Fibroblast of skin of back (primary cell): ENCODE results near the gene PSAP. TPM values are rescaled to one million over a fixed set of nuclear protein-coding genes. Genes with fewer than 3 reads are reported as not detected.
"Not testable (repeated sequence)": the region's sequence is repeated elsewhere in the genome, so short reads cannot be mapped to it uniquely, and the experiment has no call there.

Experiments used
- DNase-seq: peaks from one replicate; pipeline ENCODE4 v3.0.0-alpha.2; 2013
- polyA plus RNA-seq, 2 experiments: library from polyadenylated mRNA; unstranded; fragments of 120-200 nt; gene quantifications; one replicate each; pipeline ENCODE4 v1.2.1, GENCODE V29; 2013; ENCODE audit not compliant: insufficient read length in 2 of 2

Gene PSAP
- 831 TPM for polyA plus RNA-seq (2013, experiment 1 of 2; ENCODE audit: insufficient read length)
- 1,062 TPM for polyA plus RNA-seq (2013, experiment 2 of 2; ENCODE audit: insufficient read length)

- peak; percentile 98 for DNase-seq
Measured at GRCh38 chr10:71850743-71851464, at the start of gene PSAP. Gene PSAP (minus strand): TSS chr10:71851251. CDS start chr10:71851221, 30 bp downstream.

DNA sequence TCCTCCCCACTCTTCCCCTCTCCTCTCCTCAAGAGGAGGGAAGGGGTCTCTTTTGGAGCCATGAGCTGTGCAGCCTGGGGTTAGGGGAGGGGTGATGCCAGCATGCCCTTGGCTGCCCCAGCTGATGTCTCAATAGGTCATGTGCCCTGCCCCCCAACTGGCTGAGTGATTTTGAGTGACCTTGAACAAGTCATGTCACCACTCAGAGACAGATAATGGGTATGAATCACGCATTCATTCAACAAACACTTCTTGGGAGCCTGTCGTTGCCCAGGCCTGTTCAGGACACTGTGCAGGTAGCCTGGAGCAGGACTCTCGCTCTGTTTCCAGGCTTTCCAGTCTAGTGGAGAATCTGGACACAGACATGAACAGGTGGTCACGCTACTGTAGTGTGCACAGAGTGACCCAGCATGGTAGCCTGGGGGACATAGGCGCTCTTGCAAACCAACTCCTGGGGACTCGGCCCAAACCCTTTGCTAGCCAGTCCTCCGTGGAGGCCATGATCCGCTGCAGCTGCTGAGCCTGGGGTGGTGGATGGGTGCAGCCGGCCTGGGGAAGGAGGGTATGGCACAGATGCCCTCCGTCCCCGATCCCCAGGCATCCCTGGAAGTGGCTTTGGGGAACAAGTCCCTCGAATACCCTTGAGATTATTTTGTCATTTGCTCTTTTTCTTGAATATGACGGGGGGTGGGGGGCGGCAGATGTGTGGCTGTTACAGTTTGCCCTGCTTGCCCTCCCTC is 49.6 kb upstream of the PSAP start:
- no peak for DNase-seq

DNA sequence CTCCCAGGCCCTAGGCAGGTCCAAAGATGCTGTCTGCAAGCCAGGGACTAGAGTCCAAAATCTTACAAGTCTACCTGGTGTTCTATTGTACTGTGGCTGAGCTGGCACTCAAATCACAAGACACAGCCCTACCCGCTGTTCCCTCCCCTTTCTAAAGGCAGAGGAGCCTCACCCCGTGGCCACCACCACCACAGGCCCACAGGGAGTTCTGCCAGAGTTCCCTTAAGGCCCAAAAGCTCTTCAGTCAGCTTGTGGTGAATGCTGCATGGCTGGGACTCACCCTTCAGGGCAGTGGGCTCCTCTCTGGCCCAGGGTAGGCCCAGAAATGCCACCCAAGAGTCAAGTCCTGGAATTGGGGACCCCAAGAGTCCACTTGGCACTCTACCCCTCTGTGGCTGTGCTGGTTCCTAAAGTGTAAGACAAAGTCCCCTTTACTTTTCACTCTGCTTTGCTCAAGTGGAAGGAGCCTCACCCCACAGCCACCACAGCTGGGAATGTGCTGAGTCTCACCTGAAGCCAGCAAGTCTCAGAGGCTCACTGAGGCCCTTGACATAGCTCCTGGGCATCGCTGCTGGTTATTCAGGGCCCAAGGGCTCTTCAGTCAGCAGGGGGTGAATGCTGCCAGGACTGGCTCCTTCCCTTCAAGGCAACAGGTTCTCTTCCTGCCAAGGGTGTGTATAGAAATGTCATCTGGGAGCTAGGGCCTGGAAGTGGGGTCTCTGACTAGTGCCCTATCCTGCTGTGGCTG is 48.8 kb upstream of the PSAP start:
- DNase-seq = no peak

DNA sequence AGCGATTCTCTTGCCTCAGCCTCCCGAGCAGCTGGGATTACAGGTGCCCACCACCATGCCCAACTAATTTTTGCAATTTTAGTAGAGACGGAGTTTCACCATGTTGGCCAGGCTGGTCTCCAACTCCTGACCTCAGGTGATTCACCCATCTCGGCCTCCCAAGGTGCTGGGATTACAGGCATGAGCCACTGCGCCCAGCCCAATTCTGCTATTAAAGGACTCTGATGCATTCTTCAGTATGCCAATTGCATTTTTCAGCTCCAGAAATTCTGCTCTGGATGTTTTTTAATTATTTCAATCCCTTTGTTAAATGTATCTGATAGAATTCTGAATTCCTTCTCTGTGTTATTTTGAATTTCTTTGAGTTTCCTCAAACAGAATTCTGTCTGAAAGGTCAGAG is 47.3 kb upstream of the PSAP start:
- not testable (repeated sequence) for DNase-seq

- no peak for DNase-seq
Measured at GRCh38 chr10:71893920-71894319, 42.9 kb upstream of the PSAP start.

GRCh38 chr10:71893258-71893815 is 42.3 kb upstream of the PSAP start:
- no peak for DNase-seq

DNA sequence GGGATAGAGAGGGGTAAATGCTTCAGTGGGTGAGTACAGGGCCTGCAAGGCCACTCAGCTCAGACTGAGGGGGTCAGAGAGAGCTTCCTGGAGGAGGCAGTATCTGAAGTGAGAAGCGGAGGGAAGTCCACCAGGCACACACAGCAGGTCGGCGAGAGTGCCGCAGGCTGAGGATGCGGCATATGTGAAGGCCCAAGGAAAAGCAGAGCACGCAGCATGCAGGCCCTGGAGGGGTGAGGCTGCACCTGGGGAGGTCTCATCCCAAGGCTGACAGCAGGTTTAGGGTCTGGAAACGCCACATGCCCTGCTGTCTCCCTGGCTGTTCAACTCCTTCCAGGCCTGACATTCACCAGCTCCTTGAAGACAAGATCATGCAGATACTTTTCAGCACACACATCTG is 40.4 kb upstream of the PSAP start:
- DNase-seq = no peak

DNA sequence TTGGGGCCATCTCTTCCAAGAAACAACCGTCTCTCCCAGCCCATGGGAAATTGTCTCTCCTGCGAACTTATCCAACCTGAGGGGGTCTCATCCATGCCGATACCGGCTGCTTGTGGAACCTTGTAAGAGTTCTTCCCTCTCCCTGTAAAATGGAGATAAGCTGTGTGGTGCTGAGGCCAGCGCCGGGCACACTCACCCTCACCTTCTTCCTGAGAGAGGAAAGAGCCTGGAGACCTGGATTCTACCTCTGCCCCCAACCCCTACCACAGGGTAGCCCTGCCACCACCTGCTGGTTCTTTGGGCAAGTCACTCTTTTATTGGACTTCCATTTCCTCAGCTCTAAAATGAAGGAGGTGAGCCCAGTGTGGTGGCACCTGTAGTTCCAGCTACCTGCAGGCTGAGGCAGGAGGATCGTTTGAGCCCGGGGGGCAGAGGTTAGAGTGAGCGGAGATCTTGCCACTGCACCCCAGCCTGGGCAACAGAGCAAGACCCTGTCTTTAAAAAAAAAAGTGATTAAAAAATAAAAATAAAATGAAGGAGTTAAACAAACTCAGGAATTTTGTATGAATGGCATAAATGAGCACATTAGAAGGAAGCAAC is 38.4 kb upstream of the PSAP start:
- no peak for DNase-seq

- peak; percentile 78 for DNase-seq
Measured at GRCh38 chr10:71888623-71889387, 37.8 kb upstream of the PSAP start.

- DNase-seq = no peak
Measured at GRCh38 chr10:71888248-71888622, 37.2 kb upstream of the PSAP start.

DNA sequence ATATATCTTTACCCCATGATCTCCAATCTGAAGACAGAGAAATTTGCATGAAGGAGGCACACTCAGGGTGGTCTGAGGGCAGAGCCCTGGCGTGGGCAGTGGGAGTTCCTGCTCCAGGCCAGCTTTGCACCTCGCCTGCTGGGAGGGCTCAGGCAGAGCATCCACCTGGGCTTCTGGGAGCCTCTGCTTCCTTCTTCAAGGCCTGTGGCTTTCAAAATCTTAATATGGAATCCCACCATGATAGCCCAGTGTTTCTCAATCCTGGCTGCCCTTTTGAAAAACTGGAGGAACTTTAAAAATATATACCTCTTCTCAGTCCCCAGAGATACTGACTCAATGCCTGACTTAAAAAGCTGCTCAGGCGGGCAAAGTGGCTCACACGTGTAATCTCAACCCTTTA is 36.7 kb upstream of the PSAP start:
- DNase-seq = no peak

GRCh38 chr10:71882813-71883659 is 32.0 kb upstream of the PSAP start:
- no peak for DNase-seq

GRCh38 chr10:71881647-71882355 is 30.8 kb upstream of the PSAP start:
- DNase-seq = no peak

- DNase-seq = not testable (repeated sequence)
Measured at GRCh38 chr10:71881307-71881624, 30.2 kb upstream of the PSAP start.

DNA sequence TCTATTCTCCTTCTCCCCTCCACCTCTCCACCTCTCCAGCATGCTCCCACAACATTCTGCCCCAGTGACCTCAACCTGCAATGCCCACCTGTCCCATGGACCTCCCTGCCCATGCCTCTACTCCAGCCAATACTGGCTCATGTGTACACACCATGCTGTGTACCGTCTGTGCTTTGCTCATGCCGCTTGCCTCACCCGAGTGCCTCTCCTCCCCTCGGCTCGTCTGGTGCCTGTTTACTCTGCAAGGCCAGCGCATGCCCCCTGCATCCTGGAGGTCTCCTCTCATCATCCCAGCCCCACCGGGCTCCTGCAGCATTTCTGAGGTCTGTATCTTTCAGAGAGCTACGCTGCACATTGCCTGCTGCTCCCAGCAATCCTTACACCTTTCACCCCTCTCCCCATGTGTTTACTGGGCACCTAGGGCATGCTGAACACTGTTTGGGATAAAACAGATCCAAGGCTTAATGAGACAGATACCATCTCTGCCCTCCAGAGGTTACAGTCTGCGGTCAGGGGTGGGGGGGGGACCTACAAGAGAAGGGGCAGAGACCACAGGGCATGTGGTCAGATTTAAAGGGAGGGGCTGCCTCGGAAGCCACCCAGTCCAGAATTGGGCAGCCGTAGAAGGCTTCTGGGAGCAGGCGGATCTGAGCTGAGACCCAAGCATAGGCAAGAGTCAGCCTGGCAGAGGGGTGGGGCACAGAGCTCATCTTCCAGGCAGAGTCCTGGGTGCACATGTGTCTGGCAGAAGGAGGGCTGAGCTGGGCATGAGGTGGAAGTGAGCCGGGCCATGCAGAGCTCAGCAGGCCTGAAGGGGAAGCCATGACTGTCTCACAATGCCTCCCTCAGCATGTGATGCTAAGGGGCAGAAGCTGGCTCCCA is 29.6 kb upstream of the PSAP start:
- DNase-seq = no peak

DNA sequence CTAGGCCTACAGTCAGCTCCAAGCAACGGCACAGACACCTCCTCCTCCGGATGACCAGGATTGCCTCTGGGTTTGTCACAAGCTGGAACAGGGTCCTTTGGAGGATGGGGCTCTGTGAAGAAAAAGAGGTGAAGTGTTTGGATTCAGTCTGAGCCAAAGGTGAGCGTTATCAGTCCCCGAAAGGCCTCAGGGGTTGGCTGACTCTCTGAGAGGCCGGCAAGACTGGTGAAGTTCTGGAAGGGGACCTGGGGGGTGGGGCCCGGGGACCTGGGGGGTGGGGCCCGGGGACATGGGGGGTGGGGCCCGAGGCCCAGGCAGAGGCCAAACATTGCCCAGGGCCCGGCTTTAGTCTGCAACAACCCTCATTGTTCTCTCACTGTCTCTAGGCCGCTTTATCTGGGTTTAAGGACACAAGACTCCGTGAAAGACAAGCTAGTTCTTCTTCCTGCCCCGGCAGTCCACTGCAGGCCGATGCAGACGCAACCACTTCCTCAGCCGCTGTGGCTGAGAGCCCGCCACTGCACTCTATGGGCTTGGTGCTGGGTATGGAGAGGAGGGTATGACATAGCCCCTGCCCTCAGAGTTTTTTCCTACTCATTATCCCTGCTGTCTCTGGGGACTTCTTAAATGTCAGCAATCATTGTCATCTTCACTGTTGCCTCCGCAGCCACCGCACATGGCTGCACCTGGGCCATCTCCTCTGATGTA is 27.4 kb upstream of the PSAP start:
- DNase-seq = no peak

DNA sequence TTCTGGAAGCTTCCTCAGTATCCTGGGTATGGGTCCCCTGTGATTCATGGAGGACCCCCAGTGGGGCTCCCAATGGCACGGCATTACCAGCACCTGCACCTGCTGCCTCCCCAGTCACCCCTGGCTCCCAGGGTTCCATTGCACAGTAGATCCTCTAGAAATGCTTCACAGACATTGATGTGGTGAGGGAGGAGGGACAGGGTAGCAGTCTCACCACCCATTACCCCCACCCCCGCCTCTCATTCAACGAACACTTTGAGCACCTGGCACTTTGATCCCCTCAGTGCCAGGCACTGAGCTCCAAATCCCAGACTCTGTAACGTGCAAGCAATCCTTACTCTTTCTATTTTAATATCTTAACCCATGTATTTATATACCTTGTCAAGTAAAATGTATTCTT is 26.8 kb upstream of the PSAP start:
- no peak for DNase-seq

- not testable (repeated sequence) for DNase-seq
Measured at GRCh38 chr10:71874680-71875354, 23.8 kb upstream of the PSAP start.
